NB4 (cell line): ENCODE data around the gene LYPD1.

Experiments used
- CTCF ChIP-seq: IDR thresholded peaks from one replicate; pipeline ENCODE4 v1.5.1; 2012; ENCODE audit warnings: low read depth, low read length
- MYC ChIP-seq: IDR thresholded peaks from 2 replicates; pipeline ENCODE4 v1.6.1; 2011; ENCODE audit warnings: low read depth, low read length
- POLR2A ChIP-seq: IDR thresholded peaks from 2 replicates; pipeline ENCODE4 v1.6.1; 2011; ENCODE audit warnings: mild to moderate bottlenecking; ENCODE audit not compliant: insufficient read length; ENCODE audit errors: extremely low read depth
- TF ChIP-seq, protein P1 (sequence below): IDR thresholded peaks from 2 replicates; pipeline ENCODE4 v1.6.1; 2011; ENCODE audit warnings: low read depth, low read length

DNA sequence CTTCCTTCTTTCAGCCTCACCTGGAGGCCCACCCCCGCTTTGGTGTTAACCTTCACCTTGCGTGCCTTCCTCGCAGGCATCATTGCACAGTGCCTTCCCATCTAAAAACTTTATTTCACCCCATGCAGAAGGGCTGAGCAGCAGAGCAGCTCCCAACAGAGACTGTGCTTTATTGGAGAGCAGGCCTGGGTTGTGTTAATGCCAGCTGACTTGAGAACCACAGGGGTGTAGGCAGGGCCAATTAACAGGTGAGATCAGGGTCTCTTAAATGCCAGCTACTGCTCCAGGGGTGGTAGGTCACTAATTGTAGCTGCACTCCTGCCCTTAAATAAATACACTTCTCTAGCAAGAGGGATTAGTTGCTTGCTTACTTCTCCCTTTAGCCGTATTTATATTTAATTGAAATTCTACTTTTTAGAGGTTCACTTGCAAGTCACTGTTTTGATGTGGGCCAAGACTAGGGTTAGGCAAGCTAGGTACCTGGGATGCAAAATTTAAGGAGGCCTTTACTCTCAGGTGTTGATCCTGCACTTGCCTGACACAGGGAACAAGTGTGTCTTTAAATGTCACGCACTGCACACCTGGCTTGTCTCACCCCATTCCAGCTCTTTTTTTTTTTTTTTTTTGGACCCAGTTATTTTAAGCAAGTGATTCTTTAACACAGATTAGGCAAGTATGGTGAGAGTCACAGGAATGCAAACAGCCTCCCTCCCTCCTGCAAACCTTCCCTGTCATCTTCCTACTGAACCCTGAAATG is 54.5 kb downstream of the LYPD1 start:
- TF ChIP-seq CTCF (no peak), MYC (no peak), POLR2A (no peak)
- TF ChIP-seq, protein P1, sequence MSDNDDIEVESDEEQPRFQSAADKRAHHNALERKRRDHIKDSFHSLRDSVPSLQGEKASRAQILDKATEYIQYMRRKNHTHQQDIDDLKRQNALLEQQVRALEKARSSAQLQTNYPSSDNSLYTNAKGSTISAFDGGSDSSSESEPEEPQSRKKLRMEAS = no peak
